Psoas muscle (tissue), 8 donors: ENCODE data around the gene ACADVL. TPM values are rescaled to one million over a fixed set of nuclear protein-coding genes. Genes with fewer than 3 reads are reported as not detected.

Experiments used
- ATAC-seq, 4 donors: fragments of 200-7000 bp; cut with Tn5 transposase; one replicate each; pipeline ENCODE4 v1.9.1; 2020; ENCODE audit warnings: moderate library complexity in 3 of 4, mild to moderate bottlenecking in 2 of 4
- DNase-seq, 2 donors: peaks; one replicate each; pipeline ENCODE4 v3.0.0-alpha.2; 2020
- H3K27ac ChIP-seq: fragments of 200-600 bp; one replicate; pipeline ENCODE4 v1.8.0; 2022
- H3K27me3 ChIP-seq, 3 donors: fragments of 200-600 bp in 1 of 3; one replicate each; pipeline versions ENCODE4 v1.6.1 to v1.8.0; 2013 to 2022; ENCODE audit warnings: low read length in 2 of 3, mild to moderate bottlenecking in 2 of 3, moderate library complexity in 1 of 3; ENCODE audit not compliant: insufficient read depth in 3 of 3
- H3K36me3 ChIP-seq, 2 donors: fragments of 200-600 bp in 1 of 2; one replicate each; pipeline versions ENCODE4 v1.6.1 to v1.8.0; 2013 to 2022; ENCODE audit warnings: low read depth in 1 of 2, mild to moderate bottlenecking in 1 of 2, moderate library complexity in 1 of 2; ENCODE audit not compliant: insufficient read depth in 1 of 2
- H3K4me1 ChIP-seq: fragments of 200-600 bp; one replicate; pipeline ENCODE4 v1.8.0; 2022
- H3K4me3 ChIP-seq: fragments of 200-600 bp; one replicate; pipeline ENCODE4 v1.8.0; 2022; ENCODE audit warnings: mild to moderate bottlenecking
- H3K9me3 ChIP-seq: fragments of 200-600 bp; one replicate; pipeline ENCODE4 v1.8.0; 2022
- CTCF ChIP-seq: fragments of 200-600 bp; IDR thresholded peaks from one replicate; pipeline ENCODE4 v1.8.0; 2022; ENCODE audit warnings: antibody characterized with exemption
- WGBS, 3 donors: extraction: QIAGEN DNeasy Blood & Tissue Kit; methylation state at CpG; one replicate each; pipeline versions ENCODE4 v1.1.6 to v1.1.7; 2013; 5-methylcytosine and 5-hydroxymethylcytosine counted together
- intact Hi-C, 2 donors: fragments of 100-400 bp; cut with DNase I; formaldehyde crosslinking; loops; one replicate each; pipeline versions ENCODE4 v1.11.0 to v1.14.2; 2022
- polyA plus RNA-seq, 3 donors: library from polyadenylated mRNA; stranded (reverse); fragments of 200-250 nt; gene quantifications; one replicate each; pipeline ENCODE4 v1.2.3, GENCODE V29; 2013
- total RNA-seq, 4 donors: library from RNA; stranded (reverse); fragmentation: NEBNext Ultra II Directional in 2 of 4; extraction: Animal tissue kit (Norgen Biotek cat#: 25700) in 2 of 4; gene quantifications; one replicate each; pipeline versions ENCODE4 v1.2.1 to v1.2.4, GENCODE V29; 2021 to 2023
- donor health status: healthy with polysubstance abuse.
- donor health status: DM: no; HTN: no; CAD: no; lungs with moderate emphysema.
- donor health status: Bipolar disorder and iron deficiency.
- donor health status: healthy.
- donor health status: DM: yes; HTN: yes; CAD: no.
- donor health status: DM: no; HTN: no; CAD: no.
- donor health status: DM: no; HTN: no; CAD: no.
- donor health status: DM: yes; HTN: yes; CAD: no.

The ACADVL gene
- total and polyA plus RNA-seq, 7 donors = 538 to 1,310 (median 1,030) TPM

GRCh38 chr17:7217113-7217987 is 2.4 kb upstream of the ACADVL start:
- DNase-seq (peak; percentile 47 to 70), ATAC-seq (no peak)
- H3K4me3 ChIP-seq = peak overlapping the region; percentile 50
- no peaks in the 10 kb centered on the region for H3K9me3 ChIP-seq
- intact Hi-C loops = no loop called here
- TF ChIP-seq CTCF = no peak
- peaks cover 0 to 13% (median 0%) of the 10 kb centered on the region in 3 donors for H3K27me3 ChIP-seq
- WGBS, 3 donors = 4 to 8% (median 5%) methylated on average over 20 to 32 of the region's 32 CpGs
- H3K36me3 ChIP-seq = peaks cover 0 to 18% of the 10 kb centered on the region in 2 donors
- H3K27ac ChIP-seq = peak overlapping the region; percentile 53
- H3K4me1 ChIP-seq = peaks cover 26% of the 10 kb centered on the region

DNA sequence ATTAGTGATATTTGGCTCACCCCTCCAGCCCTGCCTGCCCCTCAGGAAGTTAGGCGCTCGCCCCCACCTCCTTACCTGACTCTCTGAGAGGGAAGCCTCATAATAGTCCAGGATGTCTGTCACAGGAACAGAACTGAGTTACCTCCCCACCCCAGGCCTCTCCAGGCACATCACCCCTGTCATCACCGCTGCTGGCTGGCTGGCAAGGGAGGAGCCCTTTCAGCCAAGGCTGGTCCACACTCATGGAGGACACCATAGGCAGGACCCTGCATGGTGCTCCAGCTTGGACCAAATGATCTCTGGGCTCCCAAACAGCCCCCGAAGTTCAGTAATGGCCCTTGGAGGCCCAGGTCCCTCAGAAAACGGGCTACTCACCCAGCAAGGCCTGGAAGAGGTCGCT is 1.6 kb upstream of the ACADVL start:
- DNase-seq (peak in 1 of 2 donors; percentile 31), ATAC-seq (no peak)
- no peak for TF ChIP-seq CTCF
- H3K36me3 ChIP-seq = peaks cover 0 to 26% of the 10 kb centered on the region in 2 donors
- H3K9me3 ChIP-seq = no peaks in the 10 kb centered on the region
- H3K27ac ChIP-seq = peak overlapping the region; percentile 53
- peak overlapping the region; percentile 50 for H3K4me3 ChIP-seq
- intact Hi-C loops = no loop called here
- peaks cover 0 to 6% (median 0%) of the 10 kb centered on the region in 3 donors for H3K27me3 ChIP-seq
- H3K4me1 ChIP-seq = peaks cover 32% of the 10 kb centered on the region
- 57 to 75% (median 65%) methylated on average over 6 of the region's 6 CpGs for WGBS, 3 donors

DNA sequence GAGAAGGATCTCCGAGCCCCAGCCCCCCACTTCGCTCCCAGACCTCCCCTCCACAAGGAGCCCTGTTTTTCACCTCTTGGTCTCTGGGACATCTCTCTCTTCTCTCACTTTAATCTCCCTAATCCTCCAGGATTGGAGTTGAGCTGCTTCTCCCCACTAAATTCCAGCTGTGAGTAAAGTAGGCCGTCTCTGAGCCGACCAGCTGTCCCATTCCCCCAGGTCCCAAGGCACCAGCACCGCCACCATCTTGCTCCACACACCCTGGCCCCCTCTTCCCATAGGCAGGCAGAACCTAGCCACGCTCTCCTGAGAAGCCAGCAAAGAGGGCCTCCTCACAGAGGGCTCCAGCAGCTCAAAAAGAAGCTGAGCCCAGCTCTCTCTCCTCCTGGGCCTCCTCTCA is 980 bp upstream of the ACADVL start:
- peaks cover 0 to under 1% (median 0%) of the 10 kb centered on the region in 3 donors for H3K27me3 ChIP-seq
- no peaks in the 10 kb centered on the region for H3K9me3 ChIP-seq
- peak overlapping the region; percentile 98 for H3K4me3 ChIP-seq
- TF ChIP-seq CTCF = no peak
- H3K36me3 ChIP-seq = peaks cover under 1 to 32% of the 10 kb centered on the region in 2 donors
- no peak overlapping the region for H3K27ac ChIP-seq
- WGBS, 3 donors = 56 to 70% (median 64%) methylated on average over 6 of the region's 6 CpGs
- intact Hi-C loops = no loop called here
- ATAC-seq (no peak), DNase-seq (peak; percentile 12 to 48)
- peaks cover 33% of the 10 kb centered on the region for H3K4me1 ChIP-seq

GRCh38 chr17:7219229-7219811 is 418 bp upstream of the ACADVL start:
- WGBS, 3 donors = 15 to 17% (median 15%) methylated on average over 12 of the region's 12 CpGs
- ATAC-seq (no peak), DNase-seq (peak in 1 of 2 donors; percentile 6)
- Histone ChIP-seq H3K36me3 (peaks cover 2 to 38% of the 10 kb centered on the region in 2 donors), H3K27me3 (no peaks in the 10 kb centered on the region), H3K27ac (peak overlapping the region; percentile 99), H3K4me1 (peaks cover 38% of the 10 kb centered on the region), H3K9me3 (no peaks in the 10 kb centered on the region), H3K4me3 (peak overlapping the region; percentile 98)
- no peak for TF ChIP-seq CTCF
- intact Hi-C loops = no loop called here
